HL-60 (cell line): ENCODE data around the gene AKAP1.

Experiments
- DNase-seq, 2 experiments: peaks; one replicate each; pipeline ENCODE4 v3.0.0-alpha.2; 2010 to 2020; ENCODE audit warnings: low read depth in 1 of 2, low spot score in 1 of 2
- H3K27ac ChIP-seq: fragments of 250-450 bp; sonication (Bioruptor Pico); replicated peaks from 2 replicates; pipeline ENCODE4 v1.5.1; 2020; ENCODE audit warnings: mild to moderate bottlenecking, moderate library complexity
- H3K27me3 ChIP-seq: fragments of 250-450 bp; sonication (Bioruptor Pico); 2 replicates; pipeline ENCODE4 v1.5.1; 2021; ENCODE audit warnings: mild to moderate bottlenecking, moderate library complexity; ENCODE audit not compliant: insufficient read depth, poor library complexity, severe bottlenecking
- H3K4me3 ChIP-seq: replicated peaks from 2 replicates; pipeline ENCODE4 v1.5.1; 2011; ENCODE audit warnings: mild to moderate bottlenecking, control low read depth, low read length; ENCODE audit not compliant: insufficient read depth
- CTCF ChIP-seq: IDR thresholded peaks from one replicate; pipeline ENCODE4 v1.5.1; 2011; ENCODE audit warnings: low read length, control low read depth, inconsistent platforms; ENCODE audit not compliant: insufficient read depth
- GABPA ChIP-seq: IDR thresholded peaks from 2 replicates; pipeline ENCODE4 v1.6.1; 2012; ENCODE audit warnings: low read depth
- POLR2AphosphoS5 ChIP-seq: IDR thresholded peaks from 2 replicates; pipeline ENCODE4 v1.6.1; 2012; ENCODE audit warnings: low read depth
- REST ChIP-seq: IDR thresholded peaks from 2 replicates; pipeline ENCODE4 v1.6.1; 2012; ENCODE audit warnings: low read depth; ENCODE audit not compliant: insufficient replicate concordance
- SPI1 ChIP-seq: IDR thresholded peaks from 2 replicates; pipeline ENCODE4 v1.6.1; 2012; ENCODE audit warnings: low read depth, mild to moderate bottlenecking, borderline replicate concordance

Gene AKAP1

GRCh38 chr17:57106836-57107497 is 21.9 kb downstream of the AKAP1 start:
- no peak for DNase-seq
- no peak for TF ChIP-seq REST
- TF ChIP-seq POLR2AphosphoS5, result no peak
- TF ChIP-seq SPI1, result no peak
- no peak for TF ChIP-seq GABPA
- no peak for TF ChIP-seq CTCF
- Histone ChIP-seq H3K27ac (no peak overlapping the region), H3K4me3 (no peak overlapping the region), H3K27me3 (no peaks in the 10 kb centered on the region)

GRCh38 chr17:57107498-57108101 is 22.6 kb downstream of the AKAP1 start:
- no peaks in the 10 kb centered on the region for H3K27me3 ChIP-seq
- H3K4me3 ChIP-seq, result no peak overlapping the region
- TF ChIP-seq GABPA (no peak), CTCF (no peak), SPI1 (no peak), POLR2AphosphoS5 (no peak), REST (no peak)
- no peak overlapping the region for H3K27ac ChIP-seq
- no peak for DNase-seq

GRCh38 chr17:57108671-57109392 is 23.8 kb downstream of the AKAP1 start:
- H3K27me3 ChIP-seq, result no peaks in the 10 kb centered on the region
- no peak overlapping the region for H3K27ac ChIP-seq
- TF ChIP-seq SPI1 (no peak), REST (no peak), CTCF (no peak), POLR2AphosphoS5 (no peak), GABPA (no peak)
- no peak overlapping the region for H3K4me3 ChIP-seq
- no peak for DNase-seq
